Activated naive CD4-positive, alpha-beta T cell treated with anti-CD3 and anti-CD28 coated beads, Interleukin-2, amount 50 U/mL, for 16 hours (primary cell): ENCODE results near the gene GET4.
A peak's percentile ranks its signal among the peaks of the same experiment; 100 is the strongest.

Experiments used
- DNase-seq: peaks from one replicate; pipeline ENCODE4 v3.0.0-alpha.2; 2020

GET4 gene, protein sequence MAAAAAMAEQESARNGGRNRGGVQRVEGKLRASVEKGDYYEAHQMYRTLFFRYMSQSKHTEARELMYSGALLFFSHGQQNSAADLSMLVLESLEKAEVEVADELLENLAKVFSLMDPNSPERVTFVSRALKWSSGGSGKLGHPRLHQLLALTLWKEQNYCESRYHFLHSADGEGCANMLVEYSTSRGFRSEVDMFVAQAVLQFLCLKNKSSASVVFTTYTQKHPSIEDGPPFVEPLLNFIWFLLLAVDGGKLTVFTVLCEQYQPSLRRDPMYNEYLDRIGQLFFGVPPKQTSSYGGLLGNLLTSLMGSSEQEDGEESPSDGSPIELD

DNA sequence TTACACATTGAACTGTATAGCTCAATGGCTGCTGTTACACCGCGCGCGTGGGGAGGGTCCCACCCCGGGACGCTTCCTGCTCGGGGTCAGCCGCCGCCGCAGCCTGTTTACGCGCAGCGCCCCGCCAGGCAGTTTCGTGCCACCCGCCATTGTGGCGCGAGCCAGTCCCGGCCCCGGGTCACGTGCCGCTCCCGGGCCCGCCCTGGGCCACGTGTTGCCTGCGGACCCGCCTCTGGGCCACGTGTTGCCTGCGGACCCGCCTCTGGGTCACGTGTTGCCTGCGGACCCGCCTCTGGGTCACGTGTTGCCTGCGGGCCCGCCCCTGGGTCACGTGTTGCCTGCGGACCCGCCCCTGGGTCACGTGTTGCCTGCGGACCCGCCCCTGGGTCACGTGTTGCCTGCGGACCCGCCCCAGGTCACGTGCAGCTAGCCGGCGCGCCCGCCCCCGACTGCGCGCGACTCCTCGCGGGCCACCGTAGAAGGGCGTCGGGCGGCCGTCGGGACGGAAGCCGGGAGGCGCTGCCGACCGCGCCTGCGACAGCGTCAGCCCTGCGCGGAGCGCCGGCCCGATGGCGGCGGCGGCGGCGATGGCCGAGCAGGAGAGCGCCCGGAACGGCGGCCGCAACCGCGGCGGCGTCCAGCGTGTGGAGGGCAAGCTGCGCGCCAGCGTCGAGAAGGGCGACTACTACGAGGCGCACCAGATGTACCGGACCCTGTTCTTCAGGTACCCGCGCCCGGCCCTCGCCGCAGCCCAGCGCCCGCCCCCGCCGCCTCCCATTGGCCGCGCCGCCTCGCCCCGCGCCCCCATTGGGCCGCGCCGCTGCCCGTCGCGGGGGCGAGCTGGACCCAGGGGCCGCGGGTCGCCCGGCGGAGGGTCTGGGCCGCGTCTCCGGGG, at the start of gene GET4:
Gene GET4, plus strand, starts transcription at position 478 of the 895 bp plus-strand sequence. Its CDS starts 92 bp downstream, at position 570.
- peak; percentile 95 for DNase-seq

DNA sequence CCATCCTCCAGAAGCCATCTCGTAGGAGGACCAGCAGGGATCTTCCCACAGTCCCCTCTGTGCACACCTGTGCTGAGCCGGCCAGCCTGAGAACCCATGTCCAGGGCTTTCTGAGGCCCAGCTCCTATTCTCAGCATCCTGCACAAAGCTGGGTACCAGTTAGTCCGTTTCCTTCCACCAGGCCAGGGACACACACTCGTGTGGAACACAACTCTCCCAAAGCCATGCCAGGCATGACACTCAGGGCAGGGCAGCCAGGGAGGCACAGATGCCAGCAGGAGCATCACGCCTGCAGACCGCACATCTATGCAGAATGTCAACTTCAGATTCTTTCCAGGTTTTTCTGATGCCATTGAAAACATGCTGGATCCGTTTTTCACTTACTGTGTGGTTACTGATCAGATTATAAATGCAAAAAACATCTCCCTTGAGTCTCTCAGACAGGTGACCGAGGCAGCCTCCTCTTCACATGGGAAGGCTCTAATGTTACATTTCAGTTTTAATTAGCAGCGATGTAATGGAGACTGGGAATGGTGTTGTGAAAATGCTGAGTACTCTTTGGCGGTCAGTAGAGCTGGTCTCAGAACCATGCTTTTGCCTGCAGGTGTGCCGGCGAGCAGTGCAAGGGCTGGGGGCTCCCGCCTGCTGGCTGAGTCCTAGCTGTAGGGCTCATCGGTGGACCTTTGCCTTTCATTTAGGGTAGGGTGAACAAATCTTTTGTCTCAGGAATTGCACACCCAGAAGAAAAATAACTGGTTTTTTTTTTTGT, 47.4 kb upstream of the GET4 start:
- no peak for DNase-seq

DNA sequence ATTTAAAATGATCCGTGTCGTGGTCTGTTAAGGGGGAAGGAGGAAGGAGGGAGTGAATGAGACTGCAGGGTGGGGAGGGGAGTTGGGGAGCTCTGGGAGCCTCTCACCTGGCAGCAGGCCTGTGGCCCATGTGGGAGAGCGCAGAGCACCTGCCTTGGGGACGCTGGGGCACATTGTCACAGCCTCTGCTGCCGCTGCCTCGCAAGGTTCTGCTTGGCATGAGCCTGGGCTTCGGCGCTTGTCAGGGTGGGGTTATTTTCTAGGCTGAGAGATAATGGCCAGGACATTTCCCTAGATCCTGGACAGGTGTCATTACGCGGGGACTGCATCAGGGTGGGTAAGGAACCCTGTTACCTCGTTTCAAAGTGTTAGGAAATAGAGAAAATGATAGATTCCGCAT, 46.3 kb upstream of the GET4 start:
- no peak for DNase-seq

DNA sequence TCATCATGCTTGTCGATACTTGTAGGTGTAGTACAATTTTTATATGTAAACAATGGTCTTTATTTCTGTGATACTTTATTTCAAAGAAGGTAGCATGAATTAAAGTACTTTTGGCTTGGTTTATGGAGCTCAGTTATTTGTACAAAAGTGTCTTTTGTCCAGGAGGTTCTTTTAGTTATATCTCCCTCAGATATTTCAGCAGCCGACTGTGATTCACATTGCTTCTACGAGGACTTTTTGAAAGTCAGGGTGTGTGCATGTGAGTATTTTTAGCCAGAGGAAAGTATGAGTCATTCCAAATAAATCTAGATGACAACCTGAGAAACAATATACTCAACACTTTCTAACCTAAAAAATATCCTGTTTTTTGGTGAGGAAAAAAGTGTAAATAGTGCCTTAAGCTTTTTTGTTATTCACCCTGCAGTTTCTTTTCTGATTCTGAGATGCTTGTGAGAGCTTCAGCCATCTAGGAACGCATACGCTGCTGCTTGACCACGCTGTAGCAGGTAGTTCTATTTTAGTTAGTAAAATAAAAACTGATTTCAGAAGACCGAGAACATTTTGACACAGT, 44.7 kb upstream of the GET4 start:
- DNase-seq: no peak

DNA sequence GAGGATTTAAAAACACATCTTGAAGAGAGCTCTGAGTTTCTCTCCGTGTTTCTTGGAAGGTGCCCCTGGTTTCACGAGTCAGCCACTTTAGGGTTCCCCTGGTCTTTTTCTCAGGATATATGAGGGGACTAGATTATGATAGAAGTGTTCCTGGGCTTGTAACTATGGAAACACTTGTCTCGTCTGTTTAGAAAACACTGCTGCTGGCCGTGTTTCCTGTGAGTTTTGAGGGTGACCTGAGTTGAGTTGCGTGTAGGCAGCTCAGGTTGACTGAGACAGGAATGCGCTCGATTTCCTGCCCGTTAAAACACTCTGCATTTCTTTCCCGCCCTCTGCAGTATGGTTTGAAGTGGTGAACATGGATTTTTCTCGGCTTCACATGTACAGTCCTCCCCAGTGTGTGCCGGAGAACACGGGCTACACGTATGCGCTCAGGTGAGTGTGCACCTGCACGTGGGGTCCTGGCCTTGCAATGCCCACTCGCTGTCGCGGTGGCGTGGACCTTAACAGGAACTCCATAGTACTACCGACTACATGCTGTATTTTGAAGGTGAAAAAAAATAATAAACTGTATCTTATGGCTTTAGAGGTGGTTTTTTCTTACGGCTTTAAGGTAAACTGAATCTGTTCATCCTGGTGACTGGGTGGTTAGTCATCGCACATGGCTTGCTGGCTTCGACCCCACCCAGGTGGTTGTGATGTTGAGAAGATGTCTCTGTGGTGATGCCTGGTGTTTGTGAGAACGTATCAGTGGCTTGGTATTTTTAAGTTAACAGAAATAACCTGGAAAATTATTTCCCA, 44.0 kb upstream of the GET4 start, which contains the start of gene SUN1:
Gene SUN1, plus strand, starts transcription at position 310 of the 801 bp plus-strand sequence. Its CDS starts 49 bp downstream, at position 359.
- peak; percentile 79 for DNase-seq

DNA sequence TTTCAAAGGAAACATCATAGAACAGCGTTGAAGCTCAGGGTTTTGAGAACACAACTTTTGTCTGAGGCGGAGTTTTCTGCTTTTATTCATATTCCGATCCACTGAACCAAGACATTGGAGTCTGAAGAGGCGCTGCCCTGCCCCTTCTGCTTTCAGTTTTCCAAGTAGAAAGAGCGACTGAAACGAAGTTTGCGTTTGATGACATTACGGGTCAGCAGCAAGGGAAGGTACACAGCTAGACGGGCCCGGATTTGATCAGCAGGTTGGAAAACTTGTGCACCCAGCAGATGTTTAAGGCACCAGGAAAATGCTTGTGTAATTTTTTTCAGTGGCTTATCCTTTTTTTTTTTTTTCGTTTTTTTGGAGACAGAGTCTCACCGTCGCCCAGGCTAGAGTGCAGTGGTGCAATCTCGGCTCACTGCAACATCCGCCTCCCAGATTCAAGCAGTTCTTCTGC, 43.4 kb upstream of the GET4 start:
- DNase-seq: no peak

DNA sequence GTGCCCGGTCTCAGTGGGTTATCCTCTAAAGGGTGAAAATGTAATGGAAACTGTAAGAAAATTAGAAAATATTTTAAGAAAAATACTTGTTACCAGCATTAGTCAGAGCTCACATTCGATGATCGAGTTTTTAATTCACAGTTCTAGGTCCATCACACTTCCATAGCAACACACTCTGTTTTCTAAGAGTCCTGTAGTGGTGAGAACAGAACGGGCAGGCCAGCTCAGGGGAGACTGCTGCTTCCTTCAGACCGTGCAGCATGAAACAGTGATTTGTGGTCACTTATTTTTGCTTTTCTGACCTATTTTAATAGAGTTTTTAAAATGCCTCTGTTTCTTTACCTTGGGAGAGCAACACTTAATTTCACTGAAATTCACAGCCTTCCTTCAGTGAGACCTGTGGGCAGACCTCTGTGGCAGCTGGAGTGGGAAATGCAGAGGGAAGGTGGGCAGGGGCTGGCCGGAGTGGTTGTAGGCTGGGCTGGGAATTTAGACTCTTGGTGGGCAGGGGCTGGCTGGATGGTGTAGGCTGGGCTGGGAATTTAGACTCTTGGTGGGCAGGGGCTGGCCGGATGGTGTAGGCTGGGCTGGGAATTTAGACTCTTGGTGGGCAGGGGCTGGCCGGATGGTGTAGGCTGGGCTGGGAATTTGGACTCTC, 42.6 kb upstream of the GET4 start:
- no peak for DNase-seq

DNA sequence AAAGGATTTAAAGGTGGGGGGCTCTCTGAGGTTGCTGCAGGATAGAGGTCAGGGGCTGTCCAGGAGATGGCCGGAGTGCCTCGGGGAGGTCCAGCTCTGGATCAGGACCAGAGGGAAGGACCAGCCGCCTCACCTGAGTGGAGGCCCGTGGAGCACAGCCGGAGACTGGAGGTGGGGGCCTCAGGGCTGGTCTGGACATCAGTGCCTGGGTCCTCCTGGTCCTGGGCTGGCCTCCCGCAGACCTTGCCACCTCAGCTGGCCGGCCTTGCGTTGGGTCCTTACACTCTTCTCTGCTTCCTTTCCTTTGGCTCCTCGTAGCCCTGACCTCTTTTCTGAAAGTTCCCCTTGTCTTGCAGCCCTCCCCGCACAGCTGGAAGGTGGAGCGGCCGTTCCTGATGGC, 42.1 kb upstream of the GET4 start:
- no peak for DNase-seq

DNA sequence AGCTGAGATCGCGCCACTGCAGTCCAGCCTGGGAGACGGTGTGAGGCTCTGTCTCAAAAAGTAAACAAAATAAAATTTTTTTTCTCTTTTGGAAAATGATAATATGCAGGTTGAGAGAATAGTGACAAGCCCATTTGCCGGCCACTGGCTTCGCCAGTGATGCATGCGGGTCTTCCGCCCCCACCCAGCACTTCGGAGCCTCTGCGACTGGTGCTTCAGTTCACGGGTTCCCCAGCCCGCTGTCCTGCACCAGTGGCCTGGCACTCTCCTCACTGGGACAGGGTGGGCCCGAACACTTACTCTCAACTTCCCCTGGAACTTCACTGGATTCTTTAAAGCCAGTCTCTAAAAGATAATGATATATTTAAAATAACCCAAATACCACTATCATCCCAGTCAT, 41.3 kb upstream of the GET4 start:
- DNase-seq: no peak

DNA sequence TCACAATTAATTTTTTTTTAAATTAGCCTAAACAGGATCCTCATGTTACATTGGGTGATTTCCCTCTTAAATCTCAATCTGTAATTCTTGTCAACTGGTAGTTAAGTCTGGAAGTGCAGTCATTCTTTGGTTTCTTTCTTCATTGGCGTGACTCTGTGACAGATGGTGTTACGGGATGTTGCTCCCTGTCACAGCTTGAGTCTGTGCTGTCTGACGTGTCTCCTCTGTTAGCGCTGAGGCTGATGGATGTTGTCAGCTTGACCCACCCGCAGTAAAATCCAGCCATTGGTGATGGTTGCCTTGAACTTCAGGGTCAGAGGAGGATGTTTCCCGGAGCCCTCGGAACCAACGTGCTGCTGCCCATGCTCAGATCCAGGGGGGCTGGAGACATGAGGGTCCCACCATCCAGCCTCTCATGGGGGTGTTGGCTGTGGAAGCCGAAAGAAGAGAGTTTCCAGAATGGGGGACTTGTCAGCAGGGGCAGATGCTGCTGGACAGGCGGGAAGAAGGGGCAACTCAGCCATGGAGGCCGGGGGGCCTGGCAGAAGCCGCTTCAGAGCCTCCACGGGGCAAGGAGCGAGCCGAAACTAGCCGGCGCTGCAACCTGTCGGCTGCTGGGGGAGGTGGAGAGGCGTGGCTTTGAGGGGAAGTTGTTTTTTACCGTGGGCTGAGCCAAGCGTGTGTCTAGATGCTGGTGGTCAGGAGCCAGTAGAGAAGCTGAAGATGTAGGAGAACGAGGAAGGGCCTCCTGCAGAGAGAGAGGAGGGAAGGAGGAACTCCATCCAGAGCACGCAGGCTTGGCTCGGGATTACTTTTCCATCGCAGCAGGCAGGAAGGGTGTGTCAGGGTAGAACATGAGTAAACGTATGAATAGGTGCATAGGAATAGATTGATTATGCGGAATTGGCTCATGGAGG, 40.6 kb upstream of the GET4 start:
- no peak for DNase-seq

DNA sequence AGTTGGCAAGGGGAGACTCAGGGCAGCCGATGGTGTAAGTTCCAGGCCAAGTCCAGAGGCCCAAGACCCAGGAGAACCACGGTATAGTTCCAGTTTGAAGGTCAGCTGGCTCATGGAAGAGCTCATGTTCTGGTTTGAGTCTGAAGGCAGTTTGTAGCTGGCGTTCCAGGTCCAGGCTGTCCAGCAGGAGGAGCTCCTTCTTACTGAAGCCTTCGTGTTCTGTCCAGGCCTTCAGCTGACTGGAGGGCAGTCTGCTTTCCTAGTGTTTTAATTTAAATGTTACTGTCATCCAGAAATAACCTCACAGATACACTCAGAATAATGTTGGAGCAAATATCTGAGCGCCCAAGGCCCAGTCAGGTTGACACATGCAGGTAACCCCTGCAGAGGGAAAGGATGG, 39.9 kb upstream of the GET4 start:
- no peak for DNase-seq

DNA sequence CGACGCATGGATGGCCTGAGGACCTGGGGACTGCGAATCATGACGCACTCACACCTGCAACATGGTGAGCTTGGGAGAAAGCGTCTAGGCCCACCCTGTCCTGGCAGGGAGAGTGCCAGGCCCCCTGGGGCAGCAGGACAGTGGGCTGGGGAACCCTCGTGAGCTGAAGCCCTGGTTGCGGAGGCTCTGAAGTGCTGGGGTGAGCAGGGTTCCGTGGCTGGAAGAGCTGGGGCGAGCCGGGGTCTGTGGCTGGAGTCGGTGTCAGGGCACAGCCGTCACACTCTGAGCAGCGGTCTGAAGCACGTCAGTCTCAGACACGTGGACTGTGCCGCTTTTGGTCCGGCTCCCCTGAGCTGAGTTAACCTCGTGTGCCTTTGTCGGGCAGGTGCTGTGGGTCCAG, 39.4 kb upstream of the GET4 start:
- no peak for DNase-seq

DNA sequence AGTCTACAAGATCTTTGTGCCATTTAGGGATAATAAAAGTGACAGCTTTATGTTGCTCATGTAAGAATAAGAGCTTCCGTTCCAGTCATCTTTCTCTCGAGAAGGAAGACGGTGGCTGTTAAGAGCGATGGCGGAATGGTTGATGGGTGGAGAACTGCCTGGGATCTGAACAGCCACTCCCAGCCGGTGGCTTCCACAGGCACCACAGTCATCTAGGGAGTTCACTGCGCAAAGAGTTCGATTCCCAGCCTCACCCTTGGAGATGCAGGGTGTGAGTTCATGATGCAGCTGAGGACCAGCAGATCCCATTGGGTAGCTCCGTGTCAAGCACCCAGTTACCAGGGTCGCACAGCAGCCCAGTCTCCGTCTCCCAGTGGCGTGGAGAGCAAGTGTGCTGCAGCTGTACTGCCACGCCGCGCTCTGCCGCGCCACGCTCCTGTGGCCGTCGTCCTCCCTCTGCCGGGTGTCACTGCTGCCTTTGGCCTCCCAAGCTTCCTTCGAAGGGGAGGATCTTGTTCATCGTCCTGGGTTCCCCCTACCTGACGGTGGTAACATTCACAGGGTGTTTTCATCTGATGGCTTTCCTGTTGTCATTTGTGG, 36.3 kb upstream of the GET4 start:
- no peak for DNase-seq

DNA sequence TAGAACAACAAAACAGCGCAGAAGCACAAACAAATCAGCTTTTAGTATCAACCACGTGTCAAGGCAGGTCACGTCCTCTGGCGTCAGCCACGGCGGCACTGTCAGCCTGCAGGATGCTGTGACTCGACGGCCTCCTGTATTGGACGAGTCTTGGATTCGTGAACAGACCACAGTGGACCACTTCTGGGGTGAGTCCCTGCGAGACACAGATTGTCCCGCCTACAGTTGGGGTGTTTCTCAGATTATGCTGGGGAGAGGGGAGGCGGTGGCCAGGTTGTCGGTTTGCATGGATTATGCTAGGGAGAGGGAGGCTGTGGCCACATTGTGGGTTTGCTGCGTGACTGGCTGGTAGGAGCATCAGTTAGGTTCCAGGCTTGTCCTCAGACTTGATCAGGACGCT, 34.4 kb upstream of the GET4 start:
- no peak for DNase-seq

DNA sequence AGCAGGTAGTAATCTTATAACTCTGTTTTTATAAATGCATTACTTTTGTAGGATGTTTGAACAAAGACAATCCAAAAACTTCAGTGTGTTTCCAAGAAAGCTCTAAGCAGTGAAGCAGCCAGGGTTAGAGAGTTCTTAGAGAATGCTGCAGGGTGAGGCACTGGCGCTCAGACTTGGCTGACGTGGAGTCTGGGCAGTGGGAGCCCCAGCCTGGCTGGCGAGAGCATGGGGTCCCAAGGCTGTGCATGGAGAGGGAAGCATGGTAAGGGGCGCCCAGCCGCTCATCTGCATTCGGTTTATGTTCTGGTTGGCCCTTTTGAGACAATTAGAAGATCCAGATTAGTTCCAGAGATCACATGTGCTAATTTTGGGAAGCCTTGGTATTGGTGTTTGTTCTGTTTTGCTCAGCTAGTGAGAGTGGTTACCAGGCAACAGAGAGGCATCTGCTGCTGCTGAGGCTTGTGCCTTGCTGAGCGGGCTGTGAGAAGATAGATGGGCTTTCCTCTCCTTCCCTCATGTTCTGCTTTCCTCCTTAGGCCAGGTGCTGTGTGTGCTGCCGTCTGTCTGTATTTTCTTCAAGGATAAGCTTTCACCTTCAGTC, 33.8 kb upstream of the GET4 start:
- DNase-seq: no peak

DNA sequence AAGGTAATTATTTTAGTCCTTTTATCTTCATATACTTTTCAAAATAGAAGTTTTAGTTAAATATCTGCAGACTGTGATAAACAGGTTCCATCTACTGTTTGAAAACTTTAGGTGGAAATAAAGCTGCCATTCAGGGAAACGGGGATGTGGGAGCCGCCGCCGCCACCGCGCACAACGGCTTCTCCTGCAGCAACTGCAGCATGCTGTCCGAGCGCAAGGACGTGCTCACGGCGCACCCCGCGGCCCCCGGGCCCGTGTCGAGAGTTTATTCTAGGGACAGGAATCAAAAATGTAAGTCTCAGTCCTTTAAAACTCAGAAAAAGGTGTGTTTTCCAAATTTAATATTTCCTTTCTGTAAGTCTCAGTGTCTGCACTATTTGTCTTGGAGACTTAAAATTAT, 33.1 kb upstream of the GET4 start:
- no peak for DNase-seq

DNA sequence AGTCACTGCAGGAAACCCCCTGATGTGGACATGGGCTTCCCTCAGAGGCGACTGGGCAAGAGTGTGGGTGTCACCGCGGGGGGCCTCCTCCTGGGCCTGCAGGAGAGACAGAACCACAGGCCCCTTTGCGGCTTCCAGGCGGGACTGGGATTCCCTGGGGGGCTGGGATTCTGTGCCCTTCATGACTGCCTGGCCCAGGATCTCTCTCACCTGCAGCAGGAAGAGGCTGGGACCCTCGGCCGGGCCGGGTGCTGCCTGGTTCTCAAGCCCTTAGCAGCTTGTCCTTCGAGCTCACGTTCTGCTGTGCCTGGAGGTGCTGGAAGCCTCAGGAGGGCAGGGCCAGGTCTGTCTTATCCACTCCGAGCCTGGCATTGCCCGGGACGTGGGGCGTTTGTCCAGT, 32.3 kb upstream of the GET4 start:
- no peak for DNase-seq

DNA sequence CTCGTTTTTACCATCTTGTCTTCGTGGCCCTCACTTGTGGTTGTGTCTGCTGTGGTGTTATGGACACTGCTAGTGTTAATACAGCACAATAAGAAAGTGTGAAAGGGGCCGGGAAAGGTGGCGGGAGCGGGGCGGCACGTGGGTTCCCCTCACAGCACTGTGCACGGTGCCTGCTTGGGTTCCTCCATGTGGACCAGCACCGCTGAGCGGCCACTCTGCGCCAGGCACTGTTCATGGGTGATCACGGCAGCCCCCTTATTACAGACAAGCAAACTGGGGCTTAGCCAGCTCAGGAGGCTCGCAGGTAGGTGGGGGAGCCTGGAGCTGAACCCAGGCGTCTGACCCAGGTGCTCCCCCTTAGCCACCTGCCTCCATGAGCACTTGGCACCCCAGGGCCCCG, 31.8 kb upstream of the GET4 start:
- no peak for DNase-seq

DNA sequence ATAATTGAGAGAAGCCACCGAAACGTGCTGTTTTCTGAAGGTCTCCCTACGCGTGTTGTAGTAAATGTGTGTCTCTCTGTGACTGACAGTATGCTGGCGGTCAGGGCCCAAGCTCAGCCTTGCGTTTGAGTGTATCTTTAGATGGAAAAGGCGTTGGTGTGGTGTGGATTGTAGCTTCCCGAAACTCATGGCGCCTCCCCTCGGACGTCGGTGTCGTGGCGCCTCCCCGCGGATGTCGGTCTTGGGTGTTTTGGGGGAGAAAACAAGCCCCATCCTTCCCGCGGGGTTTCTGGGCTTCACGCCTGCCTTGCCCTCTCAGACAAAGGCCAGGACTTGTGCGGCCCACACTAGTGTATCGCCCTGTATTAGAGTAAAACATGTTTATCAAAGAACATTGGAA, 31.3 kb upstream of the GET4 start:
- no peak for DNase-seq
